ENCODE data around the gene BORCS5.
"Not testable (repeated sequence)": the region's sequence is repeated elsewhere in the genome, so short reads cannot be mapped to it uniquely, and the experiment has no call there.

BORCS5 gene

DNA sequence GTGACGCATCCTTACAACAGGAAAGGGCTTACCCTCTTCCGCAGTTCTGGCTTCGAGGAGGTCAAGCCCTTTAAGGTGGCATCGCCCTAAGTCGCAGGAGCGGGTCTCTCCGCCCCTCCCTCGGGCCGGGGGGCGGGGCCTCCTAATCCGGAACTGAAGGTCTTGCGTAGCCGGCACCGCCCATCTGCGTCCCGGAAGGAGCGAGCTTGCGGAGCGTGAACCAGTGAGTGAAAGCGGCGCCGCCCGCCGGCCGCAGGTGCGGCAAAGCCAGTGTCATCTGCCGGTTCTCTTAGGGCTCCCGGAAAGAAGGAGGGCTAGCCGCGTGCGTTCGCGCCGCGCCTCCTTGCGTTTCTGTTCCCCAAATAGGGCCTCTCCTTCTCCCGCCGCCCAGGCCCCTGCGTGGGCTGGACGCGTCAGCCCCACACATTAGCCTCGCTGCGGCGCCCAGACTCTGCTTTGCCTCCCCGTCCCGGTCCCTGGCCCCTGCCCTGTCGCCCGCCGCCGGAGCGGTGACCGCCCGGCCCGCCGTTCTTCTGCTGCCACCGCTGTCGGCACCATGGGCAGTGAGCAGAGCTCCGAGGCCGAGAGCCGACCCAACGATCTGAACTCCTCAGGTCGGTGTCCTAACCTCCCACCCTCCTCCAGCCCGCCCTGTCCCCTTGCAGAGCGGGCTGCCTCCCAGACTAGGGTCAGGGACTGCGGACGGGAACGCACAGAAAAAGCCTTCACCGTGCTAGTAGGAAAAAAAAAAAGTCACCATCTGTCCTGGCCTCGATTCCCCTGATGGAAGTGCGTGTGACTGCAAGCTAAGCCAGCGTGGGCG is at the start of gene BORCS5:
Gene BORCS5 (plus strand): TSS at position 183 of the 823 bp plus-strand sequence. CDS start 374 bp downstream, at position 557.
- H2AFZ ChIP-seq (ENCODE audit: low read depth, low read length): peak within 1 kb of the TSS; percentile 81
- no peaks in the 10 kb centered on the region for H3K27me3 ChIP-seq (ENCODE audit: insufficient read depth, low read length)
- peaks cover 10% of the 10 kb centered on the region for H3K4me1 ChIP-seq (ENCODE audit: insufficient read depth, low read length)
- H3K4me3 ChIP-seq (ENCODE audit: low read length): peak within 1 kb of the TSS; percentile 75
- H3K36me3 ChIP-seq (ENCODE audit: insufficient read depth, low read length): no peaks in the 10 kb centered on the region
- no peaks in the 10 kb centered on the region for H3K9me3 ChIP-seq (ENCODE audit: low read length)

DNA sequence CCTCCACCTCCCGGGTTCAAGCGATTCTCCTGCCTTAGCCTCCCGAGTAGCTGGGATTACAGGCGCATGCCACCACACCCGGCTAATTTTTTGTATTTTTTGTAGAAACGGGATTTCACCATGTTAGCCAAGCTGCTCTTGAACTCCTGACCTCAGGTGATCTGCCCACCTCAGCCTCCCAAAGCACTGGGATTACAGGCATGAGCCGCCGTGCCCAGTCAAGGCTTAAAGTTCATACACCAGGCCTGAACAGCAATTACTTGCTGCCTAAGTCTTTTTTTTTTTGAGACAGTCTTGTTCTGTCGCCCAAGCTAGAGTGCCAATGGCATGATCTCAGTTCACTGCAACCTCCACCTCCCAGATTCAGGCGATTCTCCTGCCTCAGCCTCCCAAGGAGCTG is 46.2 kb upstream of the BORCS5 start:
- H3K36me3 ChIP-seq (ENCODE audit: insufficient read depth, low read length); H3K4me3 ChIP-seq (ENCODE audit: low read length); H3K4me1 ChIP-seq (ENCODE audit: insufficient read depth, low read length); H3K27me3 ChIP-seq (ENCODE audit: insufficient read depth, low read length); H3K9me3 ChIP-seq (ENCODE audit: low read length); H2AFZ ChIP-seq (ENCODE audit: low read depth, low read length): not testable (repeated sequence)

DNA sequence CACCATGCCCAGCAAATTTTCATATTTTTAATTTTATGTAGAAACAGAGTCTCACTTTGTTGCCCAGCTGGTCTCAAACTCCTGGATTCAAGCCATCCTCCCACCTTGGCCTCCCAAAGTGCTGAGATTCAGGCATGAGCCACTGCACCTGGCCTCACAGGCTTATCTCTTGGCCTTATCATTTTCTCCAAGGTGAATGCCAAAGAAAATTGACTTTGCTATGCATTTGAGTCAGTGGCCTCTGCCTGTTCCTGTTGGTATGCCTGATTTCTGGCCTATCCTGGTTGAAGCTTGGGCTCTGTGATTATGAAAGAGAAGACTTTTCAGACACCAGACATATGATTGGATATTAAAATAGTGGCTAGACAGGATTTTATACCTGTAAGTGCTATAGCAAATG is 41.0 kb upstream of the BORCS5 start:
- H3K9me3 ChIP-seq (ENCODE audit: low read length): no peaks in the 10 kb centered on the region
- no peak overlapping the region for H2AFZ ChIP-seq (ENCODE audit: low read depth, low read length)
- H3K4me1 ChIP-seq (ENCODE audit: insufficient read depth, low read length): peaks cover 12% of the 10 kb centered on the region
- no peak overlapping the region for H3K4me3 ChIP-seq (ENCODE audit: low read length)
- no peaks in the 10 kb centered on the region for H3K36me3 ChIP-seq (ENCODE audit: insufficient read depth, low read length)
- no peaks in the 10 kb centered on the region for H3K27me3 ChIP-seq (ENCODE audit: insufficient read depth, low read length)

DNA sequence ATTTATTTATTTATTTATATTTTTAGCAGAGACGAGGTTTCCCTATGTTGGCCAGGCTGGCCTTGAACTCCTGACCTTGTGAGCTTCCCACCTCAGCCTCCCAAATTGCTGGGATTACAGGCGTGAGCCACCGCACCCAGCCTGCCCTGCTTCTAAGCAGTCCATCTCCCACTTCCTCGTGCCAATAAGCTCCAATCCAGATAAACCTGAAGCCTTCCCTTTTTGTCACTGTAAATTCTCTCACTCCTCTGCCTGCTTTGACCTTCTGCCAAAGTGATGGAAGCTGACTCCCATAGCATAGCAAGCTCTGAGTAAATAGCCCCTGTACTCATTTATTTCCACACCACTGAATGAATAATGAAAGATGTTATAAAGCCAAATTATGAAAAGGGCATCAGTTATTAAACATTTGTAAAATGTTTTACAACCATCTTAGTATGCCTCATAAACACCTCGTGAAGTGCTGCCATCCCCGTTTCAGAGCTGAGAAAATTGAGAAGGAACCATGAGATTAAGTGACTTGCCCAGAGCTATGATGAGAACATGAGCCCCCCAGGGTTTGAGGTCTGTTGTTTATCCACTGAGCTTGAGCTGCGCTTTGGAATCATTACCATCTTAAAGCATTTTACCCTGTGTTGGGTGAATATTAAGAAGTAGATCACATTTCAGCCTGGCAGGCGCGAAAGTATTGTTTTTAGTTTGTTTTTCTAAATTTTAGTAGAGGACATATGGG is 37.3 kb upstream of the BORCS5 start:
- Histone ChIP-seq H3K36me3 (ENCODE audit: insufficient read depth, low read length) (no peaks in the 10 kb centered on the region), H3K4me3 (ENCODE audit: low read length) (peak overlapping the region; percentile 27), H3K9me3 (ENCODE audit: low read length) (no peaks in the 10 kb centered on the region)

DNA sequence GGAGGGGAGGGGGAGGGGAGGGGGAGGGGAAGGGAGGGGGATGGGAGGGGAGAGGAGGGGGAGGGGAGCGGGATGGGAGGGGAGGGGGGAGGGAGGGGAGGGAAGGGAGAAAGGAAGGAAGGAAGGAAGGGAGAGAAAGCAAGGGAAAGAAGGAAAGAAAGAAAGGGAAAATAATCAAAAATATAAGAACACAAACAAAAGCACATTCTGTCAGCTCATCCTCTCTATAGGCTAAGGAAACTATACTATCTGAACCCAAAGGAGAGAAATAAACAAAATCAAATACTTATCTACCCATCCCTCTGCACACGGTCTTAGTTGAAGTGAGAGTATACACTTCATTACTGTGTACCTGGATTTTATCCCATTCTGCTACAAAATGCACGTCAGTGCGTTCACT is 33.8 kb upstream of the BORCS5 start:
- Histone ChIP-seq H2AFZ (ENCODE audit: low read depth, low read length) (no peak overlapping the region), H3K9me3 (ENCODE audit: low read length) (no peaks in the 10 kb centered on the region), H3K36me3 (ENCODE audit: insufficient read depth, low read length) (no peaks in the 10 kb centered on the region), H3K27me3 (ENCODE audit: insufficient read depth, low read length) (no peaks in the 10 kb centered on the region), H3K4me1 (ENCODE audit: insufficient read depth, low read length) (peaks cover 12% of the 10 kb centered on the region), H3K4me3 (ENCODE audit: low read length) (no peak overlapping the region)

More for the DNA sequence above, 37.3 kb upstream of the BORCS5 start:
- H3K27me3 ChIP-seq (ENCODE audit: insufficient read depth, low read length): no peaks in the 10 kb centered on the region
- peaks cover 12% of the 10 kb centered on the region for H3K4me1 ChIP-seq (ENCODE audit: insufficient read depth, low read length)
- H2AFZ ChIP-seq (ENCODE audit: low read depth, low read length): peak overlapping the region; percentile 70

DNA sequence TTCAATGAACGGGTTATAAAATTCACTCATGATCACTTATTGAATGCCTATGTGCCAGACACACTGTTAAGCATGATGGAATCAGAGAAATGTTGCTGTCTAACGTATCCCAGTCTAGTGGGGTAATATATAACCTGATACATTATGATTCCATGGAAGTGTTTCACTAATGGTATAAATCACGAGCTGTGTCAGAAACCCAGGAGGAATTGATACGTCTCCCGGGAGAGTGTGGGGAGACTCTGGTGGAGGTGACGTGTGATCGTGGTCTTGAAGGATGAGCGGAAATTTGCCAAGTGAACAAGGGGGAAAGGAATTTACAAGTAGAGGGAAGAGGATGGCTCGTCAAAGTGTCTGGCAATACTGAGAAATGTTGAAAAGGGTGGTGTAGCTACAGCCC is 33.3 kb upstream of the BORCS5 start:
- Histone ChIP-seq H3K9me3 (ENCODE audit: low read length) (no peaks in the 10 kb centered on the region), H3K27me3 (ENCODE audit: insufficient read depth, low read length) (no peaks in the 10 kb centered on the region), H2AFZ (ENCODE audit: low read depth, low read length) (no peak overlapping the region), H3K36me3 (ENCODE audit: insufficient read depth, low read length) (no peaks in the 10 kb centered on the region), H3K4me3 (ENCODE audit: low read length) (no peak overlapping the region), H3K4me1 (ENCODE audit: insufficient read depth, low read length) (peaks cover 12% of the 10 kb centered on the region)

DNA sequence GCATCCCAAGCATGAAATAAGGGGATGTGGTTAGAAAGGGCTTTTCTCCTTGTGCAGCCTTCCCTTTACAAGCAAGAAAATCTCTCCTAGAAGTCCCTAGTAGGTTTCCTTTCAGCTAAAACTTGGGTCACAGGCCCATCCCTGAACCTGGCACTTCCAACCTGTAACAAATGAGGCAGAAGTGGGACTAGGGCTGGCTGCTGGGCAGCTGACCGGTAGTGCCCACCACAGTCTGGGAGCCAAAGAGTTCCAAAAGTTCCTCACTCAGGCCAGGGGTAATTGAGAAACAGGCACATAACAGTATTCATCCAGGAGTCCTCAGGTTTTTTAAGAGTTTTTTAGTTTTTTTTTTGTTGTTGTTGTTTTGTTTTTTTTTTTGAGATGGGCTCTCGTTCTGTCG is 30.6 kb upstream of the BORCS5 start:
- Histone ChIP-seq H3K4me3 (ENCODE audit: low read length) (no peak overlapping the region), H3K36me3 (ENCODE audit: insufficient read depth, low read length) (no peaks in the 10 kb centered on the region), H2AFZ (ENCODE audit: low read depth, low read length) (no peak overlapping the region), H3K9me3 (ENCODE audit: low read length) (no peaks in the 10 kb centered on the region), H3K27me3 (ENCODE audit: insufficient read depth, low read length) (no peaks in the 10 kb centered on the region), H3K4me1 (ENCODE audit: insufficient read depth, low read length) (no peaks in the 10 kb centered on the region)

DNA sequence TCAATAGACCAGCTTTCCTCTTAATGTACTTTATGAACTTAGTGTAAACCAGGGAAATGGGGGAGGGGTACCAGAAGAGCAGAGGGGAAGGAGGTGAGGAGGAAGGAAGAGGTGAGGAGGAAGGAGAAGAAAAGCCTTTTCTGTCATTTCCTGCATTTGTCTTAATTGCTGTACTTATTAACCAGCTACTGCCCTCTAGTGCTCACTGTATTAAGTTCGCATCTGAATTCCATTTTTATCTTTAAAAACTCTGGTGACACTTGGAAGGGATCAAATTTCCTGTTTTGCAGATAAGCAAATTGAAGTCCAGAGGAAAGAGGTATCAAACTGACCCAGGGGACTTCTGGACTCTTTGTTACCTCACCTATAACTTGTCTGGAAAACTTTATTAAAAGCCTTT is 29.1 kb upstream of the BORCS5 start:
- Histone ChIP-seq H3K4me1 (ENCODE audit: insufficient read depth, low read length) (no peaks in the 10 kb centered on the region), H3K36me3 (ENCODE audit: insufficient read depth, low read length) (no peaks in the 10 kb centered on the region), H2AFZ (ENCODE audit: low read depth, low read length) (no peak overlapping the region), H3K9me3 (ENCODE audit: low read length) (no peaks in the 10 kb centered on the region), H3K4me3 (ENCODE audit: low read length) (no peak overlapping the region), H3K27me3 (ENCODE audit: insufficient read depth, low read length) (no peaks in the 10 kb centered on the region)

DNA sequence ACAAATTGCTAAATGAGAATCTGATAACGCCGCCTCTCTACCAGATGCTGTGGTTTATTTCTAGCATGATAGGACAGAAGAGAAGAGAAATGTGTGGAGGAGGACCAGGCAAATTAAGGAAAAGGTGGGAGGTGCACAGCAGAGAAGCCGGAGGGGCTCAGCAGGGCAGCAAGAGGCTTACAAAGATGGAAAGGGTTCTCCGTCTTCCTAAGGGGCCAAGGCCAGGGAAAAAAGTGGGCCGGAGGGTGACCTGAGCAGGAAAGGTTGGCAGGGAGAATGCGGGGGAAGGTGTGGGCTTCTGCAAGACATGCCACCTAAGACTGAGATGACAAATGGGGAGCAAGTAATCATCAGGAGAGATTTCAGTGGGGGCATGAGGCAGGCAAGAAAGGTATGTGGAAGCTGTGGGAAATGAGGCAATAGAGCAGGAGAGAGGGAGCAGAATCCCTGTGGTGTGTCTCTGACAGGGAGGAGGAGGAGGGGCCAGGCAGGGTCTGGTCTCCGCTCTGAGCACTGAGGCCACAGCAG is 25.6 kb upstream of the BORCS5 start:
- Histone ChIP-seq H3K4me3 (ENCODE audit: low read length) (no peak overlapping the region), H2AFZ (ENCODE audit: low read depth, low read length) (no peak overlapping the region), H3K27me3 (ENCODE audit: insufficient read depth, low read length) (no peaks in the 10 kb centered on the region), H3K36me3 (ENCODE audit: insufficient read depth, low read length) (no peaks in the 10 kb centered on the region), H3K4me1 (ENCODE audit: insufficient read depth, low read length) (no peaks in the 10 kb centered on the region), H3K9me3 (ENCODE audit: low read length) (no peaks in the 10 kb centered on the region)

DNA sequence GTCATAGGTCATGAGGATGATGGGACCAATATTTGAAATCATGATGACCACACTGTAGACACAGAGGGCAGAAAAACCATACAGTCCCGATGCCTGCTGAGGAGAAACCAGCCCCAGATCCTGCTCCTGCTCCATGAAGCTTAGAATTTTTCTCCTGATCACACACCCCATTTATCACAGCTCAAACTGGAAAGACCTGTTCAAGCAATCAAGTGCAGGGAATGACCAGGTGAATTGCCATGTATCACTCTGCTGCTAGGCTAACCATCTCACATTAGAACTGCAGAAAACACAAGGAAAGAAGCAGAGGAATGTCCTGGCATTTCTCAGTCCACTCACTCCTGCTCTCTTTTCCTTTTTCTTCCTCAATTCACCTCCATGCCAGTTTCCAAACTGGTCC is 25.0 kb upstream of the BORCS5 start:
- Histone ChIP-seq H2AFZ (ENCODE audit: low read depth, low read length) (no peak overlapping the region), H3K4me3 (ENCODE audit: low read length) (no peak overlapping the region), H3K4me1 (ENCODE audit: insufficient read depth, low read length) (no peaks in the 10 kb centered on the region), H3K27me3 (ENCODE audit: insufficient read depth, low read length) (no peaks in the 10 kb centered on the region), H3K9me3 (ENCODE audit: low read length) (no peaks in the 10 kb centered on the region), H3K36me3 (ENCODE audit: insufficient read depth, low read length) (no peaks in the 10 kb centered on the region)

DNA sequence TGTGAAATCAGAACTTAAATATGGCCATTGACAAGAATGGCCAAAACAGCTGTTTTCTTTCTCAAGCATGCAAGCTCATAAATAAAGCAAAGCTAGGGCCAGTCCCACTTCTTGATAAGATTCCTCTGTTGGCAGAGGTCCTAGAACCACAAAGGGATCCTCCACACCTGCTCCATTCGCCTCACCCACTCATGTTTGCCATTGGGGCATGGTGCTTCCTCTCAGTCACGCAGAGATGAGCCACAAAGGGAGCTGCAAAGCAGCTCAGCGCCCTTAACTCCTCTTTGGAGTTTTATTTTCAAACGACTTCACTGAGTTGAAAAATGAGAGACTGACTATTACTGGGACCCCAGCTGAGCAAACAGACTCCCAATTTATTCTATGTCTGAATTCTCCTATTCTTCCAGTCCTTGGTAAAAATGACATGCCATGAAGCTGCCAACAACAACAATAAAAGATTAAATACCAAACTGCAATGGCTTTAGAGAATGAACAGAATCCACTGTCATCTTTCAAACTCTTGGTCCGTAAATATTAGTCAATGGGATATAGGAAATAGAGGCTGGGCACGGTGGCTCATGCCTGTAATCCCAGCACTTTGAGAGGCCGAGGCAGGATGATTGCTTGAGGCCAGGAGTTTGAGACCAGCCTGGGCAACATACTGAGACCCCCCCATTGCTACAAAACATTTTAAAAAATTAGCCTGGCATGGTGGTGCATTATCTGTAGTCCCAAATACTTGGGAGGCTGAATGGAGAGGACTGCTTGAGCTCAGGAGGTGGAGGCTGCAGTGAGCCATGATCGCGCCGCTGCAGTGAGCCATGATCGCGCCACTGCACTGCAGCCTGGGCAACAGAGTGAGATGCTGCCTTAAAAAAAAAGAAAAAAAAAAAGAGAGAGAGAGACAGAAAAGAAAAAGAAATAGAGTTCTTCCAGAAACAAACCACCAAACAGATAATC is 23.2 kb upstream of the BORCS5 start:
- Histone ChIP-seq H3K9me3 (ENCODE audit: low read length) (no peaks in the 10 kb centered on the region), H3K4me3 (ENCODE audit: low read length) (no peak overlapping the region), H3K36me3 (ENCODE audit: insufficient read depth, low read length) (no peaks in the 10 kb centered on the region), H3K27me3 (ENCODE audit: insufficient read depth, low read length) (no peaks in the 10 kb centered on the region), H3K4me1 (ENCODE audit: insufficient read depth, low read length) (no peaks in the 10 kb centered on the region), H2AFZ (ENCODE audit: low read depth, low read length) (no peak overlapping the region)

DNA sequence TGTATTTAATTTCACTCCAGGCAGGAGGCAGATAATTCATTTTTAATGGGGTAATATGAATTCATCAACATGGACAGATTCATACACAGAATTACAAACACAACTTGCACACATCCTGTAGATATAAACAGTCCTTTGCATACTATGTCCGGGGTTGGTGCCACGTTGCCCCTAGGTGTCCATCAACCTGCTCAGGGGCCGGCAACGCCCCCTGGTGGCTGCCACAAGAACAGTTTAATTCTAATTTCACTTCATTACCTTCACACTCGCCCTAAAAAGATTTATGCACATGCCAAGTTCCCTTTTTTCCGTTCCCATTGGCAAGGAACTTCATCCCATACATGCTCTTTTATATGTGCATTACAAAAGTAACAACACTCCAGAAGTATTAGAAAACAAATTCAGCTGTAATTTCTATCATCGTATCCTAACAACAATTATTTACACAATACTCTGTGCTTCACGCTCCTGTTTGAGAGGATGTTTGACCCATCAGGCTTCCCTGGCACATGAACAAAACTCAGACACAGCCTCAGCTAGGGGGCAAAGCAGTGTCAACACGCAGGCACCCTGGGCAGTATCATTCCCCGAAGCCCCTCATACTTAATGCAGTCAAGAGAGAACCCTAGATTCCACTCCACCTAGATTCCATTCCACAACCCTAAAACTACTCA is 22.4 kb upstream of the BORCS5 start:
- H3K4me1 ChIP-seq (ENCODE audit: insufficient read depth, low read length): no peaks in the 10 kb centered on the region
- no peaks in the 10 kb centered on the region for H3K9me3 ChIP-seq (ENCODE audit: low read length)
- no peaks in the 10 kb centered on the region for H3K36me3 ChIP-seq (ENCODE audit: insufficient read depth, low read length)
- H2AFZ ChIP-seq (ENCODE audit: low read depth, low read length): no peak overlapping the region
- no peak overlapping the region for H3K4me3 ChIP-seq (ENCODE audit: low read length)
- H3K27me3 ChIP-seq (ENCODE audit: insufficient read depth, low read length): no peaks in the 10 kb centered on the region

All from neuron (in vitro differentiated cells).